NT2/D1 (cell line): ENCODE data around the gene PAGE2B.

Experiments used
- DNase-seq: peaks from one replicate; pipeline ENCODE4 v3.0.0-alpha.2; 2011; ENCODE audit warnings: low read depth, low spot score
- H3K27me3 ChIP-seq: 2 replicates; pipeline ENCODE4 v1.6.0; 2011; ENCODE audit warnings: mild to moderate bottlenecking; ENCODE audit not compliant: insufficient read length, insufficient read depth
- H3K36me3 ChIP-seq: 2 replicates; pipeline ENCODE4 v1.6.1; 2011; ENCODE audit warnings: mild to moderate bottlenecking, low read length, mixed read lengths; ENCODE audit not compliant: insufficient read depth, insufficient read length
- H3K4me1 ChIP-seq: 2 replicates; pipeline ENCODE4 v1.5.1; 2011; ENCODE audit not compliant: insufficient read depth, insufficient read length
- H3K4me3 ChIP-seq: 2 replicates; pipeline ENCODE4 v1.5.1; 2011; ENCODE audit warnings: low read depth; ENCODE audit not compliant: insufficient read length
- H3K9ac ChIP-seq: 2 replicates; pipeline ENCODE4 v1.6.0; 2011; ENCODE audit warnings: low read depth; ENCODE audit not compliant: insufficient read length
- H3K9me3 ChIP-seq: 2 replicates; pipeline ENCODE4 v1.5.1; 2011; ENCODE audit warnings: mild to moderate bottlenecking, low read length; ENCODE audit not compliant: insufficient read depth
- SUZ12 ChIP-seq: IDR thresholded peaks from 2 replicates; pipeline ENCODE4 v1.6.1; 2011; ENCODE audit not compliant: insufficient read length, insufficient read depth; ENCODE audit errors: extremely low read depth
- YY1 ChIP-seq: IDR thresholded peaks from 2 replicates; pipeline ENCODE4 v1.6.1; 2011; ENCODE audit not compliant: insufficient read length, insufficient read depth
- ZNF274 ChIP-seq: IDR thresholded peaks from 2 replicates; pipeline ENCODE4 v1.6.1; 2011; ENCODE audit warnings: mild to moderate bottlenecking, low read depth, low read length

The PAGE2B gene

GRCh38 chrX:55074851-55075467 lies at the start of gene PAGE2B:
PAGE2B (plus strand) TSS chrX:55075030; CDS start chrX:55076042, 1,012 bp downstream.
- Histone ChIP-seq H3K4me1 (no peaks in the 10 kb centered on the region), H3K27me3 (no peaks in the 10 kb centered on the region), H3K36me3 (no peaks in the 10 kb centered on the region), H3K4me3 (no peak within 1 kb of the TSS), H3K9me3 (no peaks in the 10 kb centered on the region), H3K9ac (no peak within 1 kb of the TSS)
- no peak for DNase-seq
- TF ChIP-seq ZNF274 = no peak
- no peak for TF ChIP-seq YY1
- TF ChIP-seq SUZ12 = no peak

GRCh38 chrX:55026143-55026542 lies 48.7 kb upstream of the PAGE2B start:
- no peak overlapping the region for H3K4me3 ChIP-seq
- no peaks in the 10 kb centered on the region for H3K27me3 ChIP-seq
- no peak overlapping the region for H3K9ac ChIP-seq
- TF ChIP-seq SUZ12 (no peak), YY1 (no peak), ZNF274 (no peak)
- DNase-seq = no peak
- no peaks in the 10 kb centered on the region for H3K4me1 ChIP-seq
- no peaks in the 10 kb centered on the region for H3K9me3 ChIP-seq
- no peaks in the 10 kb centered on the region for H3K36me3 ChIP-seq

- H3K9ac ChIP-seq = no peak overlapping the region
- H3K27me3 ChIP-seq = no peaks in the 10 kb centered on the region
- no peak for TF ChIP-seq SUZ12
- no peaks in the 10 kb centered on the region for H3K9me3 ChIP-seq
- DNase-seq = no peak
- H3K4me3 ChIP-seq = no peak overlapping the region
- no peaks in the 10 kb centered on the region for H3K4me1 ChIP-seq
- H3K36me3 ChIP-seq = no peaks in the 10 kb centered on the region
Observed at GRCh38 chrX:55026840-55027239, 48.0 kb upstream of the PAGE2B start.

GRCh38 chrX:55028040-55028439 lies 46.8 kb upstream of the PAGE2B start:
- DNase-seq = no peak
- Histone ChIP-seq H3K36me3 (no peaks in the 10 kb centered on the region), H3K4me3 (no peak overlapping the region), H3K9me3 (no peaks in the 10 kb centered on the region), H3K27me3 (no peaks in the 10 kb centered on the region), H3K9ac (no peak overlapping the region), H3K4me1 (no peaks in the 10 kb centered on the region)
- TF ChIP-seq ZNF274 = no peak
- TF ChIP-seq SUZ12 = no peak

GRCh38 chrX:55028611-55029010 lies 46.2 kb upstream of the PAGE2B start:
- no peaks in the 10 kb centered on the region for H3K9me3 ChIP-seq
- TF ChIP-seq SUZ12 (no peak), ZNF274 (no peak), YY1 (no peak)
- H3K4me1 ChIP-seq = no peaks in the 10 kb centered on the region
- H3K9ac ChIP-seq = no peak overlapping the region
- DNase-seq = no peak
- no peak overlapping the region for H3K4me3 ChIP-seq
- H3K27me3 ChIP-seq = no peaks in the 10 kb centered on the region
- no peaks in the 10 kb centered on the region for H3K36me3 ChIP-seq

- H3K4me1 ChIP-seq = no peaks in the 10 kb centered on the region
Observed at GRCh38 chrX:55029291-55029690, 45.5 kb upstream of the PAGE2B start.

GRCh38 chrX:55030271-55031205 lies 44.3 kb upstream of the PAGE2B start, which contains the start of gene ALAS2:
ALAS2 (minus strand) TSS chrX:55030977; CDS start chrX:55026000, 4,977 bp downstream.
- H3K9ac ChIP-seq = no peak within 1 kb of the TSS
- no peak within 1 kb of the TSS for H3K4me3 ChIP-seq
- TF ChIP-seq ZNF274 (no peak), YY1 (no peak), SUZ12 (no peak)
- DNase-seq = no peak
- no peaks in the 10 kb centered on the region for H3K36me3 ChIP-seq
- no peaks in the 10 kb centered on the region for H3K27me3 ChIP-seq
- no peaks in the 10 kb centered on the region for H3K4me1 ChIP-seq
- H3K9me3 ChIP-seq = no peaks in the 10 kb centered on the region

More at GRCh38 chrX:55029291-55029690, 45.5 kb upstream of the PAGE2B start:
- Histone ChIP-seq H3K4me3 (no peak overlapping the region), H3K27me3 (no peaks in the 10 kb centered on the region), H3K9me3 (no peaks in the 10 kb centered on the region), H3K36me3 (no peaks in the 10 kb centered on the region), H3K9ac (no peak overlapping the region)
- no peak for DNase-seq
- TF ChIP-seq YY1 = no peak
- TF ChIP-seq ZNF274 = no peak
- TF ChIP-seq SUZ12 = no peak
